NCI-H82 (cell line): ENCODE measurements around the gene GABRB3.

Source experiments
- DNase-seq: peaks from one replicate; lab custom pipeline; 2025; lab: John Stamatoyannopoulos, UW

Gene GABRB3

DNA sequence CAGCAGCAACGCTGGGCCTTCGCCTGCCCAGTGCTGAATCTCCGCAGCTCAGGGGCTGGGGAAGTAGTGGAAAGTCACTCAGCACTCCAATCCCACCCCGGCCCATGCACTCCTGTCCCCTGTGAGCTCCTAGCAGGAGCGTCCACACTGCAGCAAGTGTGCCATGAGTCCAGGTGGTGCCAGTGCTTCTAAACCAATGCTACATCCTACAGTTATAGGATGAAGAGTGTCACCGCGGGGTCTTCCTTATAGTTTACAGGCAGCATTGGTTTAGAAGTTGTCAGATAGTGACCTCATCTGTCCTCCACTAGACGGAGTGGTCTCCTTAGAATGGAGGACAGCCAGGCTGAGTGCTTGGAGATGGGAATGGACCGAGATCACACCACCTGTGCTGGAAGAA is 221.4 kb downstream of the GABRB3 start:
- no peak for DNase-seq

DNA sequence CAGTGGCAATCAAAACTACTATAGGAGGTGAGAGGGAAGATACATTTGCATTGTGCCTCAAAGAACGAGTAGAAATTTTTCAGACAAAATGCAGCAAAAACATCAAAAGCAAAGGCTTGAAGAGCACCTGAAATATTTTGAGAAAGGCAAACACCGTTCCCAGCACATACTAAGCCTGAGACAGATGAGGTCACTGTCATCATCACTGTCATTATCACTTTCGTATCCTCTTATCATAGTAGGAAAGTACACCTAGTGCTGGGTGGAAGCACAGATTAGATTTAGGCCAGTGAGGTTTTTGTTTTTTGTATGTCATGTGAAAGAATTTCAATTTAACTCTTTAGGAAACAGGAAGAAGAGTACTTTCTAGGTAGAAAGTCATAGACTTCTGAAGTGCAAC is 222.0 kb downstream of the GABRB3 start:
- no peak for DNase-seq

DNA sequence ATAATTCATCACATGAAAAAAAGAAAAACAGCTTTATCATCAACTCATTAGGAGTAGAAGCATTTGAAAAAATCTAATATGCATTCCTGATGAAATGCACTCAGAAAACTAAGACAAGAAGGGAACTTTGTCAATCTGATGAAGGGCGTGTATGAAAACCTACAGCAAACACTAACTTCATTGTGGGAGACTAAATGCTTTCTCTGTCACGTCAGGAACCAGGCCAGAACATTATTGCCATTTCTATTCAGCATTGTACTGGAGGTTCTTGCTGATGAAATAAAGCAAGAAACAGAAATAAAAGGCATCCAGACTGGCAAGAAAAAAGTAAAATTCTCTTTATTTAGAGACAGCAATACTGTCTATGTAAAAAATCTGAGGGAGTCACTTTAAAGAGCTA is 235.2 kb downstream of the GABRB3 start:
- DNase-seq = no peak

DNA sequence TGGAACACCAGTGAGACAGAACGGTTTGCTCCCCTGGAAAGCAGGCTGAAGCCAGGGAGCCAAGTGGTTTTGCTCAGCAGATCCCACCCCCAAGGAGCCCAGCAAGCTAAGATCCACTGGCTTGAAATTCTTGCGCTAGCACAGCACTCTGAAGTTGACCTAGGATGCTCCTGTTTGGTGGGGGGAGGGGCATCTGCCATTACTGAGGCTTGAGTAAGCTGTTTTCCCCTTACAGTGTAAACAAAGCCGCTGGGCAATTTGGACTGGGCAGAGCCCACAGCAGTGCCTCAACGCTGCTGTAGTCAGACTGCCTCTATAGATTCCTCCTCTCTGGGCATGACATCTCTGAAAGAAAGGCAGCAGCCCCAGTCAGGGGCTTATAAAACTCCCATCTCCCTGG is 241.4 kb downstream of the GABRB3 start:
- no peak for DNase-seq

DNA sequence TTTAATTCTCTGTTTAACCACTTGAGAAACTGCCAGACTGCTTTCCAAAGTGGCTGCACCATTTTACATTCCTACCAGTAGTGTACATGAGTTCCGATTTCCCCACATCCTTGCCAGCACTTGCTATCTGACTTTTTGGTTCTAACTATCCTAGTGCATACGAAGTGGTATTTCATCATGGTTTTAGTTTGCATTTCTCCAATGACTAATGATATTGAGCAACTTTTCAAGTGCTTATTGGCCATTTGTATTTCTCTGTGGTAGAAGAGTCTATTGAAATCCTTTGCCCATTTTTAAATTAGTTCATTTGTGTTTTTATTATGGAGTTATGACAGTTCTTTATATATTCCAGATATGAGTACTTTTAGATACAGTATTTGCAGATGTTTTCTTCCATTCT is 247.8 kb downstream of the GABRB3 start:
- no peak for DNase-seq

DNA sequence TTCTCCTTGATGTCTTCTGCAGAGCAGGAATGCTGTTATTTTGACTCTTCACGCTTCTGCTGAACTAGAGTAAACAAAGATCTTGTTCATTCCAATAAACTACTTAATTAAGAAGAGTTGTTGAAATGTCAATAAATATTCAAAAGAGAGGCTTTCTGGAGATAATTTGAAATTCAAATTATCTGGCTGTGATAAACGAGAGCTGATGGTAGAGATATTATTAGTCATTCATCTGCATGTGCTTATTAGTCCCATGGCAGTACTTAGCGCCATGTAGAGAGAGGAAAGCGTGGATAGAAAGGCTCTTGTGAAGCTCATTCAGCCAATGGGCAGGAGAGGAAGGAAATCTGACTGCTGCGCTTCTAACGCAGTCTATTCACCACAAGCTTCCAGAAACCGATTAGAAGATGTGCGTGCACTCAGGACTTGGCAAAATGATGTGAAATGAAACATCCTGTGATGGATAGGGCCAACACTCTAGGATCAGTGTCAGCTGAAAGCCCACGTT is 251.1 kb downstream of the GABRB3 start:
- DNase-seq = no peak

DNA sequence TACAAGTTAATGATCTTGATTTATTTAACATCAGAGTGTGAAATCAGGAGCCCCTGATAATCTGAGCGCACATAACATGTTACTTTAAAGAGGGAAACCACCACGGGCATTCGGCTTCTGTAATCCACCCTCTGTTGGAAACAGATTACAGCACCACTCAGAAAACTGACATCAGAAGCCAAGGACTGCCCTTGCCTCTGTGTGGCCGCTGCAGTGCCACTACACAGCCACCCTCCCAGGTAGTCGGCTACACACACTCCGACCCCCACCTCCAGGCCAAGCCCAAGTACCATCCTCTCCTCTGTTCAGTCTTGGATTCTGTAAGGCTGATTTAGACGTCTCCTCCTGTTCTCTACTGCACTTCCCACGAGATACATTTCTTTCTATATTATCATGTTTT is 251.7 kb downstream of the GABRB3 start:
- DNase-seq = no peak

DNA sequence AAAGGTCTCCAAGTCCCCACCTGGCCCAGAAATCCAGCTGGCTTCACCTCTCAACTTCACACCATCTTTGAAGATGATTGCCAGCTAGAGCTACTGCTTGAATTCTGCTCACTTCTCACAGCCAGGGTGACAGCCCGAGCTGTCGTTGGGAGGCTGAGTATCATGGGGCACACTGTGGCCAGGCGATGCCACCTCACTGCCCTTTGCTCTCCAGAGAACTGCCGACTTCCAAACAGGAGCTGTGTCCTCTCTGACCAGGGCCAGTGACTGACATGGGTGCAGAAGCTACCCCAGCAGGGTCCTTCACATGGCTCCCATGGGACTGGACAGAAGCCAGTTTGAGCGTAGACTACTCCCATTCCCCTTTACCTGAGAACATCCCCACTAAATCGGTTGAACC is 254.0 kb downstream of the GABRB3 start:
- no peak for DNase-seq

DNA sequence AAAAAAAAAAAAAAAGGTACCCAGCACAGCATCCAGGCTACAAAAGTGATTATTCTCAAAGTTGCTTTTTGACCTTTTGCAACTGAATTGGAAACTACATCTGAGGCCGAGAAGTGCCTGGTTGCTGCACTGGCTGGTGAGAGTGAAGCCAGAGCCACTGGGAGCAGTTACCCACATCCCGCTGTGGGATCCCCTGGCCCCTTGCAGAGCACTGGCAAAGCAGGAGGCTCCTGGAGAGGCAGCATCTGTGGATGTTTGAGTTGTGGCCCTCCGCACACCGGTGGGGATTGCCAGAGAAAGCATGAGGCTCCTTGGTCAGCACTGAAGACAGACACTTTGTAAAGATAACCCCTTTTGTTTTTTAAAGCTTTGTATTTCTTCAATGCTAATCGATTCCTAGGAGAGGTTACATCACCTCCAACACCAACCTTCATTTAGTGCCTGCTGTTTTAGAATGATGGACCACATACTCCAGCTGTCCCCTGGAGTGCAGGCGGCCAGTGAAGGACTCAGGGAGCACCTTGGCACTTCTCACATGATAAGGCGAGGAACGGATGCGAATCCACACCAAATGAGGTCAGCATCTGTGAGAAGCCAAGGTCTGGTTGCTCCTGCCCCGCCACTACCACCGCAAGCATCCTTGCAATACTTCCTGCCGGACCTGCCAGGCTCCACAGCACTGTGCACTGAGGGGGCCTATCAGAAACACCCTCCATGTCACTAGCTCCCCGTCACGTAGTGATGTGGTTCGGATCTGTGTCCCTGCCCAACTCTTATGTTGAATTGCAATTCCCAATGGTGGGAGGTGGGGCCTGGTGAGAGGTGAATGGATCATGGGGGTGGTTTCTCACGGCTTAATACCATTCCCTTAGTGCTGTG is 256.5 kb downstream of the GABRB3 start:
- no peak for DNase-seq

DNA sequence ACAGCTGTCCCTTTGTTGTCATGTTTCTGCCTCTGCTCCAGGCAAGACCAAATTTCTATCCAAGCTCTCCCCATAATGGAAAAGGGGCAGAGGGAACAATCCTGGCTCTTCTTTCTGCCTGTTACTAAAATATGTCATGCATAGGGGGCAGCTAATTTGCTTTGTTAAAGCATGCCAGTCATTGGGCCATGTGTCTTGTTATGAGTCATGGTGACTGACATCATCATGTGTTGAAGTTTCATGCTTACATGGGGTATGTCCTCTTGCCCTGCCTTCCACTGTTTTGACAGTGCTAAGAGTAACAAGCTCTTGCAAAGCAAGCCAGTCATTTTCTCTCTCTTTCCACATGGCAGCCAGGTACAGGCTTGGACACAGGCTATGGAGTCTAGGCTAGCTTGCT is 268.9 kb downstream of the GABRB3 start:
- no peak for DNase-seq
